ENCODE measurements around the gene MALL. TPM values are rescaled to one million over a fixed set of nuclear protein-coding genes. Genes with fewer than 3 reads are reported as not detected.
"Not testable (repeated sequence)": the region's sequence is repeated elsewhere in the genome, so short reads cannot be mapped to it uniquely, and the experiment has no call there.

The MALL gene
- total RNA-seq, 1 donor from 2014 or later, result 64.3 TPM

DNA sequence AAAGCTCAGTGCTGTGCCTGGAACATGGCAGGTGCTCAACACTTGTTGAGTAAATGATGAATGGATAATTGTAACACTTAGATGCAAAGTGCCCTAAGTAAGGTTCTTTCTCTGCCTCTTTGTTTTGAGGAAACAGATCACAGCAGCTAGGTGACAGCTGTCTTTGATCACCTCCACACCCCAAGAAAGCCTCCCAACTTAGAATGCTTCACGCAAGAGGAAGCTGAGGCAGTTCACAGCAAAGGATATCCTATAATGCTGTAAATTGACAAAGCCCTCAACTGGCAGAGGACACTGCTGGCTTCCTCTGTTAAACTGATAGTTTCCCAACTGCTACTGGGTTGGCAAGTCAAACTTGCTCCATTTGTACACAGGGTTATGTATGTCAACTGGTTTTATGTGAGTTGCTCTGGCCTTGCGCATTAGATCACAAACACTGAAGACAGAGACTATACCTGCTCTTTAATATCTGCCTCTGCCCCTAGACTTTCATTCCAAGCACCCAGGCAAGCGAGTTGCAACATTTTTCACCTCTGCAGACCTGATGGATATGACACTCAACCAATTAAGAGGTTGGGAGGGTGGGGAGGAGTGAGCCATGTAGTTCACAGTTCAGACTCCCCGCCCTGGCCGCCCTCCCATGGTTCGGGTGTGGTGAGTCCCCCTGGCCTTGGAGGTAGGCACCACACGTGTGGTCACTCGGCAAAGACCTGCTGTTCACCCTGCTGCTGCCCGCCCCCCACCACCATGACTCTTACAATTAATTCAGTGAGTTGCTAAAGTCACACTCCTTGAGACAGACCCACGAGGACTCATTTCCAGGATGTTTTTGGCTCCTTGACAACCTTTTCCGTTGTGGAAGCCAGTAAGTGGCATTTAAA, 4.8 kb upstream of the MALL start:
- peak in 1 of 2 donors; percentile 51 for DNase-seq (ENCODE audit: low read depth in 2 of 2)

- peak in 1 of 2 donors; percentile 67 for DNase-seq (ENCODE audit: low read depth in 2 of 2)
Observed at GRCh38 chr2:110116033-110116710, 550 bp upstream of the MALL start.

DNA sequence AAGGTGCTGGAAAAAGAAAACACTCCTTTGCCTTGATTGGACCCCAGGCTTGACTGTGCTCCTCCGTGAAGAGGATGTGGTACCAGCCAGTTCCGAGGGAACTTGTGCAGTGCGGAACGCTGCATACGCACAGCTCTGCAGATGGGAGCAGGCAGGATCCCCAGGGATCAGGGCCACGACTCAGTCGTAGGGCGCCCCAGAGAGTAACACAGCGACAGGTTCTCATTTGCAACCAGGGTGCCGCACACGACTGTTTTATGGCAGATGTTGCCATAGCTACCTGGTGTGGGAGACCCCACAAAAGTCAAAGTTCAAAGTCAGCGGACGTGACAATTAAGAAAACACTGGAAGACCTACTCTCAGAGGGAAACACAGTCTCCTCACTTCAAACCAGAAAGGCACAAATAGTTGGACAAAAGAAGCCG, 779 bp downstream of the MALL start:
- no peak for DNase-seq (ENCODE audit: low read depth in 2 of 2)

GRCh38 chr2:110113961-110114591, 1.5 kb downstream of the MALL start:
- peak; percentile 42 to 63 for DNase-seq (ENCODE audit: low read depth in 2 of 2)

DNA sequence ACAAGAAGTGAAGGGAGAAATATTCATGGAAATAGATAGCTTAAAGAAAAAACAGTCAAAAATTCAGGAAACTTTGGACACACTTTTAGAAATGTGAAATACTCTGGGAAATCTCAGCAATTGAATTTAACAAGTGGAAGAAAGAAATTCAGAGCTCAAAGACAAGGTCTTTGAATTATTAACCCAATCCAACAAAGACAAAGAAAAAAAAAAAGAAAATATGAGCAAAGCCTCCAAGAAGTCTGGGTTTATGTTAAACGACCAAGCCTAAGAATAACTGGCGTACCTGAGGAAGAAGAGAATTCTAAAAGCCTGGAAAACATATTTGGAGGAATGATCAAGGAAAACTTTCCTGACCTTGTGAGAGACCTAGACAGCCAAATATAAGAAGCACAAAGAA, 7.3 kb downstream of the MALL start:
- DNase-seq (ENCODE audit: low read depth in 2 of 2), result not testable (repeated sequence)

DNA sequence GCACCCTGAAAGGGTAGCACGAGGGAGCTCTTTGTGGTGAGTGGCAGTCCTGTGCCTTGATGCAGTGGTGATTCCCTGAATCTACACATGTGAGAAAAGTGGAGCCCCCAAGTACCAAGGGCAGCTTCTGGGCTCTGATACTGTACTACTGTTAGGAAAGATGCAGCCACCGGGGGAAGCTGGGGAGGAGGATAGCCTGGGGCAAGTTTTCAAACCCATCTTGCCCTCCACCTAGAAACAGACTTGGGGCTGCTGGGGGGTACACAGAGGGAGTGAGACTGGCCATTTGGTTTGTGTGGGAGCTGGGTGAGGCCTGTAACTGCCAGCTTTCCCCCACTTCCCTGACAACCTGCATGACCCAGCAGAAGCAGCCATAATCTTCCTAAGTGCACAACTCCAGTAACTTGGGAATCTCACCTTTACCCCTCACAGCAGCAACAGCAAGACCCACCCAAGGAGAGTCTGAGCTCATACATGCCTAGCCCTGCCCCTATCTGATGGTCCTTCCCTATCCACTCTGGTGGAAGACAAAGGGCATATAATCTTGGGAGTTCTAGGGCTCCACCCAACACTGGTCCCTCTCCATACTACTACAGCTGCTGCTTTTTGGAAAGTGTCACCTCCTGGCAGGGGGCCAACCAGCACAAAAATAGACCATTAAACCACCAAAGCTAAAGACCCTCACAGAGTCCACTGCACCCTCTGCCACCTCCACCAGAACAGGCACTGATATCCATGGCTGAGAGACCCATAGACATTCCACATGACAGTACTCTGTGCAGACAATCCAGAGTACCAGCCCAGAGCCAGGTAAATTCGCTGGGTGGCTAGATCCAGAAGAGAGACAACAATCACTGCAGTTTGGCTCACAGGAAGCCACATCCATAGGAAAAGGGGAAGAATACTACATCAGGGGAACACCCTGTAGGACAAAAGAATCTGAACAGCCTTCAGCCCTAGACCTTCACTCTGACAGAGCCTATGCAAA, 8.2 kb downstream of the MALL start:
- DNase-seq (ENCODE audit: low read depth in 2 of 2), result no peak

- peak in 1 of 2 donors; percentile 55 for DNase-seq (ENCODE audit: low read depth in 2 of 2)
Observed at GRCh38 chr2:110106642-110107041, 9.0 kb downstream of the MALL start.

- peak; percentile 23 to 82 for DNase-seq (ENCODE audit: low read depth in 2 of 2)
Observed at GRCh38 chr2:110105608-110106467, 9.8 kb downstream of the MALL start.

DNA sequence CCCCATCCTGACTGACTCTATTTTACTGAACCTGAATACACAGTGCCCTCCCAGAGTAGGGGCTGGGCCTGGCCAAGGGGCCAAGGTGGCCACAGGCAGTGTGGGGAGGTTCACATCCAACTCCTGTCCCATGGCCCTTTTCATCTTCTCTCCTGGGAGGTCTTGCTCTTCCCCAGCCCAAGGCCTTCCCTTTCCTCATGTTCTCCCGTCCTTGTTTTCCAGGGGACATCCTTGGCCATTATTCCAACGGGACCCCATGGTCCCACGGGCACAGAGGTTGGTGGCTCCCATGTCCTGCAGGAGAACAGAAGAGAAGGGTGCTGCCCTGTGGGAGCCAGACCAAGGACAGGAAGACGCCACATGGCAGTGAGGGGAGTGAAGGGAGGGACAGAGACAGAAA, 10.4 kb downstream of the MALL start:
- no peak for DNase-seq (ENCODE audit: low read depth in 2 of 2)

DNA sequence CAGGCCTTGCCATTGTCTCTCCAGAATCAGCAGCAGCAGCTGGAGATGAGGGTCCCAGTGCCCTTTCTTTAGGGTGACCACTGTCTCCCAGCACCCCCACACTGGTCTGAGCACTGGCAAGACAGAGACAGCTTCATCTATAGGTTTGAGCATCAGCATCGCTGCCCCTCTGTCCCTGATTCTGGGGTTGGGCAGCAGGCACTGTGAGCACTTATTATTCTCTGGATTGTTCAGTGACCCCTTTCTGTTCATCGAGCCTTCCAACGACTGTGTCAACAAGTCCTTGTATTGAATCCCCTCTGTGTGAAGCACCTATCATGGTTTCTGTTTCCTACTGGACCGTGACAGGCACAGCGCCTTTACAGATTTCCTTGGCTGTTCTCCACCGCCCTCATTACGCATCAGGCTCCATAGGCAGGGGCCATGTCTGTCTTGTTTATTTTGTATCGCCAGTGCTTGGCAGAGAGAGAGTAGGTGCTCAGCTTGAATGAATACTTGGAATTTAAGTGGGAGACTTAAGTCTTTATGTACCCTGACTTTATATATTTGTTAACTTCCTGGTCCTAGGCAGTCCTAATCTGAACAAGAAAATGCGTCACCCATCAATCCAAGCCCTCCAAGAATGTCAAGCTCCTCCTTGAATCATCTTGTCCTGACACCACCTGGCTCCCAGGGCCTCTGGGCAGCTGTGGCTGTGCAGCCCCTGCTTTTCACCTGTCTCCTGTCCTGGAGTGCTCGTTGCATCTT, 11.4 kb downstream of the MALL start:
- DNase-seq (ENCODE audit: low read depth in 2 of 2), result no peak

- DNase-seq (ENCODE audit: low read depth in 2 of 2), result no peak
Observed at GRCh38 chr2:110103061-110103961, 12.3 kb downstream of the MALL start.

- peak in 1 of 2 donors; percentile 42 for DNase-seq (ENCODE audit: low read depth in 2 of 2)
Observed at GRCh38 chr2:110101901-110102803, 13.5 kb downstream of the MALL start.

GRCh38 chr2:110101280-110101844, 14.3 kb downstream of the MALL start:
- DNase-seq (ENCODE audit: low read depth in 2 of 2), result peak; percentile 99 to 100

GRCh38 chr2:110100880-110101279, 14.7 kb downstream of the MALL start:
- not testable (repeated sequence) for DNase-seq (ENCODE audit: low read depth in 2 of 2)

DNA sequence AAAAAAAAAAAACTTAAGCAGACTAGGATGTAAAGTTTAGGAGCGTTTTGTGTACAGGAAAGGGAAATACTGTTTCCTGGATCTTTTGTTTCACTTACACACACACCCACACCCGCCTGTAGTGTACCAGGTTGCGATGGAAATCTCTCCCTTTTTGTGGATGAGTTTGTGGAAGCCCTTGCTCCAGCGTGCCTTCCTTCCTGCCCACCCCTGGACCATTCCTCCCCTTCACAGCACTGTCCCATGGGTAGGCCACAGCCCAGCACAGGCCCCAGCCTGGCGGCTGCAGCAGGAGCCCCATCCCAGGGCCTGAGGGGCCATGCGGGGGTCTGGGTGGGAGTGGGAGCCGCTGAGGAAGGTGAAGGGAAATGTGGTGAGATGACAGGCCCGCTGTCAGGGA, 15.1 kb downstream of the MALL start:
- DNase-seq (ENCODE audit: low read depth in 2 of 2), result peak; percentile 67 to 94

DNA sequence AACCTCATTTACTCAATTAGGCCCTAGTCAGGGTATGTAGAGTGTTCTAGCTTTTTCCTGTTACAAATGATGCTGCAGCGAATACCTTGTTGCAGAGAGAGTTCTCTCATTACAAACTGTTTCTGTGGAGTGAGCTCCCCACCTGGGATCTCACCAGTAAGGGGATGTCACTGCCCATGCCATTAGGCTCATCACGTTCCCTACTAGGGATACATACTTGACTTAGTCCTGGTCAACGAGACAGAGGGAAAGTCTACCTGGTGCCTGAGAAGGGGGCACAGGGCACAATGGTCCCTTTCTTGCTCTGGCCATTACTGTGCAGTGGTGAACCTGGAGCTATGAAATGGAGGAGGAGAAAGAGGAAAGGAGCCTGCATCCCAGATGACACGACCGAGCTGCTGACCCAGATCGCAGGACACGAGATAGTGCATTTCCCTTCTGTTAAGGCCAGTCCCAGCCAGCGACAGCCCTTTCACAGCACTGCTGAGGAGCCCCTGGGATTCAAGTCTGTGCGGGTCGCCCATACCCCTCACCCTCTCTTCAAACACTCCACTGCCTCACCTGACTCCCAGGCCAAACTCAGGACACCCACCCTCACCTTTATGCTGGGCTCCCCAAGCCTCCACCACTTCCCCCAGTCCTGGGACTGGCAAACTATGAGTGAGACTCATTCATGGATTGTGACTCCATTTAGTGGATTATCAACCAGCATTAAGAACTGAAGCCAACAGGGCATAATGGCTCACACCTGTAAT, 16.0 kb downstream of the MALL start:
- DNase-seq (ENCODE audit: low read depth in 2 of 2), result no peak

Measured in dermis microvascular lymphatic vessel endothelial cell (primary cell).